Hepatocyte (in vitro differentiated cells): Measurements from ENCODE around the gene FN3K.

Experiments used
- CTCF ChIP-seq: fragments of 200-600 bp; sonication (generic); IDR thresholded peaks from 2 replicates; pipeline ENCODE4 v1.5.1; 2016; ENCODE audit warnings: antibody characterized with exemption, mild to moderate bottlenecking; ENCODE audit not compliant: poor library complexity
- EZH2phosphoT487 ChIP-seq: fragments of 200-600 bp; sonication (generic); IDR thresholded peaks from one replicate; pipeline ENCODE4 v1.6.1; 2018; ENCODE audit warnings: antibody characterized with exemption, mild to moderate bottlenecking, low read depth, moderate library complexity; ENCODE audit not compliant: unreplicated experiment, severe bottlenecking

- TF ChIP-seq CTCF = no peak
- TF ChIP-seq EZH2phosphoT487 = no peak
These were observed 59.5 kb downstream of the FN3K start for GRCh38 chr17:82794781-82795482.
